OCI-LY1 (cell line): ENCODE results near the gene HBE1.

ENCODE experiments used
- H2AFZ ChIP-seq: fragments of 200-600 bp; sonication (generic), shearing (Covaris generic); 2 replicates; pipeline ENCODE4 v1.6.0; 2014; ENCODE audit warnings: antibody characterized with exemption, mild to moderate bottlenecking, low read length
- H3F3A ChIP-seq: fragments of 200-600 bp; sonication (generic), shearing (Covaris generic); 2 replicates; pipeline ENCODE4 v1.6.0; 2014; ENCODE audit warnings: mild to moderate bottlenecking, antibody characterized with exemption, low read length, moderate library complexity; ENCODE audit not compliant: insufficient read depth
- H3K27ac ChIP-seq: fragments of 200-600 bp; sonication (generic); 2 replicates; pipeline ENCODE4 v1.5.1; 2014; ENCODE audit warnings: low read length, mixed run types, mild to moderate bottlenecking, low read depth; ENCODE audit not compliant: poor library complexity, severe bottlenecking
- H3K27me3 ChIP-seq: fragments of 200-600 bp; sonication (generic); 2 replicates; pipeline ENCODE4 v1.6.0; 2014; ENCODE audit warnings: antibody characterized with exemption, mild to moderate bottlenecking, low read length, moderate library complexity; ENCODE audit not compliant: insufficient read depth
- H3K36me3 ChIP-seq: fragments of 200-600 bp; sonication (generic); 2 replicates; pipeline ENCODE4 v1.6.1; 2014; ENCODE audit warnings: mild to moderate bottlenecking, antibody characterized with exemption, low read length, moderate library complexity, mixed read lengths; ENCODE audit not compliant: insufficient read depth
- H3K4me1 ChIP-seq: fragments of 200-600 bp; sonication (generic); 2 replicates; pipeline ENCODE4 v1.5.1; 2014; ENCODE audit warnings: mild to moderate bottlenecking, low read length, moderate library complexity; ENCODE audit not compliant: insufficient read depth, severe bottlenecking
- H3K4me2 ChIP-seq: fragments of 200-600 bp; sonication (generic), shearing (Covaris generic); 2 replicates; pipeline ENCODE4 v1.6.1; 2014; ENCODE audit warnings: low read length
- H3K4me3 ChIP-seq: fragments of 200-600 bp; sonication (generic); 2 replicates; pipeline ENCODE4 v1.5.1; 2014; ENCODE audit warnings: low read length, low read depth, mild to moderate bottlenecking, mixed read lengths; ENCODE audit not compliant: poor library complexity, severe bottlenecking
- H3K79me2 ChIP-seq: fragments of 200-600 bp; shearing (Covaris generic); 2 replicates; pipeline ENCODE4 v1.6.1; 2016; ENCODE audit warnings: mixed run types, low read length, mixed read lengths; ENCODE audit not compliant: insufficient read depth
- H3K9ac ChIP-seq: fragments of 200-600 bp; sonication (generic), shearing (Covaris generic); 2 replicates; pipeline ENCODE4 v1.6.1; 2014; ENCODE audit warnings: mild to moderate bottlenecking, low read length, mixed read lengths
- H3K9me2 ChIP-seq: fragments of 200-600 bp; sonication (generic), shearing (Covaris generic); 2 replicates; pipeline ENCODE4 v1.6.1; 2014; ENCODE audit warnings: low read depth, mild to moderate bottlenecking, low read length, mixed read lengths
- H3K9me3 ChIP-seq: fragments of 200-600 bp; shearing (Covaris generic); 2 replicates; pipeline ENCODE4 v1.6.1; 2014; ENCODE audit warnings: low read length, mixed read lengths
- H4K20me1 ChIP-seq: fragments of 200-600 bp; sonication (generic), shearing (Covaris generic); 2 replicates; pipeline ENCODE4 v1.6.0; 2016; ENCODE audit warnings: mild to moderate bottlenecking, low read length; ENCODE audit not compliant: insufficient read depth
- CTCF ChIP-seq: fragments of 200-600 bp; sonication (generic), shearing (Covaris generic); IDR thresholded peaks from 2 replicates; pipeline ENCODE4 v1.5.1; 2017; ENCODE audit warnings: mild to moderate bottlenecking, antibody characterized with exemption, low read length, moderate library complexity, mixed read lengths
- EZH2 ChIP-seq: fragments of 200-600 bp; sonication (generic), shearing (Covaris generic); IDR thresholded peaks from 2 replicates; pipeline ENCODE4 v1.8.0; 2017; ENCODE audit warnings: borderline replicate concordance, mixed run types, mild to moderate bottlenecking, antibody characterized with exemption, low read length, moderate library complexity, mixed read lengths

The HBE1 gene

GRCh38 chr11:5223686-5224085 is 46.1 kb downstream of the HBE1 start:
- Histone ChIP-seq H3K9me2 (no peaks in the 10 kb centered on the region), H3F3A (no peaks in the 10 kb centered on the region), H3K9me3 (no peaks in the 10 kb centered on the region), H3K27ac (no peak overlapping the region), H3K79me2 (no peaks in the 10 kb centered on the region), H3K4me1 (no peaks in the 10 kb centered on the region), H2AFZ (no peak overlapping the region), H3K9ac (no peak overlapping the region), H3K36me3 (no peaks in the 10 kb centered on the region), H3K4me3 (no peak overlapping the region), H3K4me2 (no peak overlapping the region), H4K20me1 (no peaks in the 10 kb centered on the region), H3K27me3 (no peaks in the 10 kb centered on the region)
- TF ChIP-seq CTCF, result no peak
- TF ChIP-seq EZH2, result no peak

GRCh38 chr11:5223146-5223545 is 46.6 kb downstream of the HBE1 start:
- Histone ChIP-seq H3K27ac (no peak overlapping the region), H3K9me2 (no peaks in the 10 kb centered on the region), H3K4me2 (no peak overlapping the region), H3K4me3 (no peak overlapping the region), H3K9me3 (no peaks in the 10 kb centered on the region), H3K36me3 (no peaks in the 10 kb centered on the region), H3F3A (no peaks in the 10 kb centered on the region), H3K27me3 (no peaks in the 10 kb centered on the region), H2AFZ (no peak overlapping the region), H3K4me1 (no peaks in the 10 kb centered on the region), H3K79me2 (no peaks in the 10 kb centered on the region), H3K9ac (no peak overlapping the region), H4K20me1 (no peaks in the 10 kb centered on the region)
- TF ChIP-seq CTCF (no peak), EZH2 (no peak)
